CD4-positive, alpha-beta T cell treated with Interleukin-17A for 1 hour (primary cell): ENCODE results near the gene RPS21.

Source experiments
- DNase-seq: peaks from one replicate; pipeline ENCODE4 v3.0.0-alpha.2; 2020

The RPS21 gene

DNA sequence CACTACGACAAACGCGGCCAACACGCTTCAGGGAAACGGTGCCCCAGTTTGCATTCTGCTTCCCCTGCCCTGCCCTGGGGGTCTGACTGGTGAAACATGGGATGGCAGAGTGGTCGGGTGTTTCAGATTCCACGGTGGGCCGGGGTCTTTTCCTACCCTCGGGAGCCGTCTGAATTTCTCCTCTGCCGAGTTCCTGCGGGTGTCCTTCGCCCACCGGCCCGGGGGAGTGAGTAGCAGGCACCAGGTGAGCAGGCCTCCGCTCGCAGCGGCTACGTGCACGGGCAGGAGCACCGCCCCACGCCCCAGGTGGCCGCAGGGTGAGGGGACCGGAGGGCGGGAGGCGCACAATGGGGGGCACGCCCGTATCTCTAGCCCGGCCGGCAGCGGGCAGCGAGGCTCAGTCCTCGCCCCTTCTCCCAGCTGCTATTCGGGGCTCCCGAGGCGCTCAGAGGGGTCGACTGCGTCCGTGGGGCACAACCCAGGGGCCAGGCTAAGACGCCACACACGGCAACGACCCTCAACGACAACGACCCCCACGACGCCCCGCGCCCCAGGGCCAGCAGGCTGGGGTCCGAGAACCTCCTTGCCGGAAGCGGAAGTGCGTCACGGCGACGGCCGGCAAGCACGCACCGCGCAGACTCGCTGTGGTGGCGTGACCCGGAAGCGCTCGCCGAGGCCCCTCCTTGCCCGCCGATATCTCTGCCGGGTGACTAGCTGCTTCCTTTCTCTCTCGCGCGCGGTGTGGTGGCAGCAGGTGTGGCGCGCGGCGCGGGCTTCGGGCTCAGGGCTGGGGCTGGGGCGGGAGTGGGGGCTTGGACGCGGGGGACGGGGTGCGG lies at the start of gene RPS21:
TSS of gene RPS21 (plus strand) at position 721 of the 836 bp plus-strand sequence. CDS start 236 bp downstream, outside the sequence.
- DNase-seq: peak; percentile 94

DNA sequence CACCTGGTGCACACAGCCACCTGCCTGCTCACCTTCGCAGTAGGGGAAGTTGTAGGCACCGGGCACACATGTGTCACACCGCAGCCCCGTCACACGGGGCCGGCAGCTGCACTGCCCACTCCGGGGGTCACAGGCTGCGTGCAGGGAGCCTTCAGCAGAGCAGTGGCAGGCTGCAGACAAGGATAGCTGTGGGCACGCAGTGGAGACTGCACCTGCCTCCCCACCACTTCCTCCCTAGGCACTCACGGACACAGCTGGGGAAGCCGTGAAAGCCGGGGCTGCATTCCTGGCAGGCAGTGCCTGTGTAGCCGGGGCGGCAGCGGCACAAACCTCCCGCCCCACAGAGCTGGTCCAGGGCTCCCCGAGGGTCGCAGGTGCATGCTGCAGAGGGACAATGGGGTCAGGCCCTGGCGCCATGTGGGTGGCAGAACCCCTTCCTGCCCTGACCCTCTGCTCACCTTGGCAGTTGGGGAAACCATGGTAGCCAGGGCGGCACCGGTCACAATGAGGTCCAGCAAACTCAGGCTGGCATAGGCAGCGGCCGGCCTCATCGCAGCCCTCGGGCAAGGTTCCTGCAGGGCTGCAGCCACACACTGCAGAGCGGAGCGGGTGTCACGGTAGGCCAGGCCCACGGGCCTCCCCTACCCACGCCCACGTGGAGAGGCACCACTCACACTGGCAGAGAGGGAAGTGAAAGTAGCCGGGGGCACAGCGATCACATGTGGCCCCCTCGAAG lies 49.2 kb upstream of the RPS21 start:
- DNase-seq: no peak

DNA sequence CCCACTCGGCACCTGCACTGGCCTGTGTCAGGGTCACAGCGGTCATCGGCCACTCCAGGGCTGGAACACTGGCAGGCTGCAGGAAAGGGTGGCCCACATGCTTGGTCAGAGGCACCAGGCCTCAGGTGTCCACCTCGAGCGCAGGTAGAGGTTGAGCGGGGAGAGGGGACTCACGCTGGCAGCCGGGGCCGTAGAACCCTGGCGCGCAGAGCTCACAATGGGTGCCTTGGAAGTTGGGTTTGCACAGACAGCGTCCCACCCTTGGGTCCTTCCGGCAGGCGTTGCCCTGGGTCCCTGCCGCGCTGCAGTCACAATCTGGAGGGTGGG lies 48.6 kb upstream of the RPS21 start:
- DNase-seq: no peak

DNA sequence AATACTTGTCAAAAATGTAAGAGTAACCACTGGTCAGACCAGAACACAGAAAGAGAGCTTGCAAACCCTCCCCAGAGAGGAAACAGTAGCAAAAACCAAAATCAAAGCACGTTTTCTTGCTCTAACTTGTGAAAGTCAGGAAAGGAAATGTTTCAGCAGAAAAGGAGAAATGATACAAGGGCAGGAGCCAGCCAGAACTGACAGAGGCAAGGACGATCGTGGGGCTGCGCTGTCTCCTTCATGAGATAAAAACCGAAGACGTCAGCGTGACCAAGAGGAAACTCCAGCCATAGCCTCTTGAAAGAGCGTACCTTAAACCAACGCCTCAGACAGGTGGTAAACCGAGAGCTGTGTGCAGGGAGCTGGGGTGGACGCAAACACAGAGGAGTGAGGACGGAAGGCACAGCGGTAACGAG lies 47.2 kb upstream of the RPS21 start:
- no peak for DNase-seq

DNA sequence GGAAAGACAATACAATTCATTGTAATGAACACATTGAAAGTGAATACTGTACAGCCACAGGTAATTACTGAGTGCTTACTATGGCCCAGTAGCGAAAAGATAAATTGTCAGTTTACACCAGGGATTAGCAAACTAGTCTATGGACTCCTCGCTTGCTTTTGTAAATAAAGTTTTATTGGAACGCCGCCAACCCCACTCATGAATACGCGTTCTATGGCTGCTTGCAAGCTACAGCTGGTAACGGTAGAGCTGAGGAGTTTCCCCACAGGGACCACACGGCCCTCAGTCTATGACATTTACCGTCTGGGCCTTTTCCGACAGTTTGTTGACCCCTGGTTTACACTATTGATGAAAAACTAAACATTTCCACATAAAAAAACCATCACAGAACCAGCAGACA lies 44.0 kb upstream of the RPS21 start:
- no peak for DNase-seq

DNA sequence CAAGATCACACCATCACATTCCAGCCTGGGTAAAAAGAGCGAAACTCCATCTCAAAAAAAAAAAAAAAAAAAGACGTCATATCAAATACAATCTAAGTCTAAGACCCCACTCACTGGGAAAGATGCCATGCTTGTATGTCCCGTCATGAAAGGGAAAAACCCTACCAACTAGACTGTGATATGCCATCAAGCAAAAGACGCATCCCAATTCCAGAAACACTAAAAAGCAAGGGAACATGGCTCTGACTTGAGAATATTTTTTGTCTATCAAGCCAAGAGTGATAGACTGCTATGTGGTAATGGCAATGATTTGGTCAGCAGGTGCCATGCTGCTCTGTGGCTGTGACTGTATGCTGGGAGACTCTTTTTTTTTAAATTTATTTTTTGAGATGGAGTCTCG lies 42.8 kb upstream of the RPS21 start:
- no peak for DNase-seq

DNA sequence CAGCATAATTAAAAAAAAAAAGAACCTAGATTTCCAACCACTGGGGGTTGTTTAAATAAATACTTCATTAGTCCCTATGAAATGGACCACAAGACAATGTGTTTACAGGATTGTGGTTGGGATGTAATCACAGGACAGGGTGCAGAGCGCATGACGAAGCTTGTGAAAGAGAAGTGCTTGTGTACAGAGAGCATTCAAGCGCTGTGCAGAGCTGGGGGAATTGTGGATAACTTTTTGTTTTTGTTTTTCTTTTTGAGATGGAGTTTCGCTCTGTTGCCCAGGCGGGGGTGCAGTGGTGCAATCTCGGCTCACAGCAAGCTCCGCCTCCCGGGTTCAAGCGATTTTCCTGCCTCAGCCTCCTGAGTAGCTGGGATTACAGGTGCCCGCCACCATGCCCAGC lies 42.1 kb upstream of the RPS21 start:
- DNase-seq: no peak

DNA sequence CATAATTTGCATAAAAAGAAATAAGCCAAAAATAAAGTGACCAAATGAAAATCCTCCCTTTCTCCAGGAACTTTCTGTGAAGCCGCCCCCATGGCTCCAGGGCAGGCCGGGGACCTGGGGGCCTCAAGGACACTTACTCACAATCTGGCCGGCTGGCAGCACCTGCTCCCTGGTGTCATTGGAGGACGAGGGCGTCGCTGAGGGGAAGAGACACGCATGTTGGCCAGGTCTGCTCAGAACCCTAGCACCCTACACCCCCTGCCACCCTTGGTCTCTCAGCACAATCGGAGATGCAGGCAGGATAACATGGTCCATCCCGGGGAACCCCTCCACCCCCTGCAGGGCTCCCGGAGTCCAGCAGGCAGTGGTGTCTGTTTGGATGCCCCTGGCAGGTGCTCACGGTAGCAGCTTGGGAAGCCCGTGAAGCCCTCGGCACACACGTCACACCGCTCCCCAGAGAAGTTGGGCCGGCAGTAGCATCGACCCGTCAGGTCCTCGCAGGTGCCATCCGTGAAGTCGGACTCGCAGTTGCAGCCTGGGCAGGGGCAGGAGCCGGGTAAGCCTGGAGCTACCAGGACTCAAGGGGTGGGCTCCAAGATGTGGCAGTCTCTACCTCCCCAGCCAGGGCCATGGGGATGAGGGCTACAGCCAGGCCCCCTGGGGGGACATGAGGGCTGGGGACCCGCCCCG lies 41.1 kb upstream of the RPS21 start:
- no peak for DNase-seq

DNA sequence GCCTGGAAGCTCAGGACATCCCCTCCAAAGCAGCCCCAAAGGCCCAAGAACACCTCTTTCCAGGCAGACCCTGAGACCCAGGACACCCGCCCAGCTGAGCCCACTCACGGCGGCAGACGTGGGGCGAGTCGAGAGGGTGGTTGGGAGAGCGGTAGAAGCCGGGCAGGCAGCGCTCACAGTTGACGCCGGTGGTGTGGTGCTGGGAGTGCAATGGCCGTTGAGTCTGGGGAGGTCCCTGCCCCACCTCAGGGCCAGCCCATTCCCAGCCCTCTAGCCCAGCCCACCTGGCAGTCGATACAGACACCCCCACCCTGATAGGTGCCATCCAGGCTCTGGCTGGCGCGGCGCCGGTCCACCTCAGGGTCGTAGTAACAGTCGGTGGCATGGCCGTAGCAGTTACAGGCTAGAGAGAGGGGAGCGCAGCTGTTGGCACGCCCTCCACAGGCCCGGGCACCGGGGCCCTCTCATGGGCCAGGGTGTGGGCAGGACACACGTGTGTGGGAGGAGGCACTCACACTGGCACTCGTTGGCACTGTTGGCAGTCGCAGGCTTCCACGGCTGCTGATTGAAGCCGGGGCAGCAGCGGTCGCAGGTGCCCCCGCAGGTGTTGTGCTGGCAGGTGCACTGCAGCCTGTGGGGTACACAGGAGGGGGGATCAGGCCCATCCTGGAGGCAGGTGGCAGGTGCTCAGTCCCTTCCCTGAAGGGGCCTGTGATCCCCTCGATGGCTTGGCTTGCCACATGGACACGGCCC lies 40.3 kb upstream of the RPS21 start:
- DNase-seq: no peak

DNA sequence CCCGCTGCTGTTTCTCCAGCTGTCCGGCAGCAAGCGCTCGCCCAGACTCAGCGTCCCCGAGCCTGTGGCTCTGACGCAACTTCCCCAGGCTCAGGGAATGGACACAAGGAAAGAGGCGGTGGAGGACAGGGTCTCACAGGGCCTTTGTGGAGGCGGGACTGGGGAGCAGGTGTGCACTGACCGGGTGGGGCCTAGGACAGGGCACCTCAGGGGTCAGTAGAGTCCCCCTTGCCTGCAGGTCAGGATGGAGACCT lies 39.8 kb upstream of the RPS21 start:
- DNase-seq: no peak

DNA sequence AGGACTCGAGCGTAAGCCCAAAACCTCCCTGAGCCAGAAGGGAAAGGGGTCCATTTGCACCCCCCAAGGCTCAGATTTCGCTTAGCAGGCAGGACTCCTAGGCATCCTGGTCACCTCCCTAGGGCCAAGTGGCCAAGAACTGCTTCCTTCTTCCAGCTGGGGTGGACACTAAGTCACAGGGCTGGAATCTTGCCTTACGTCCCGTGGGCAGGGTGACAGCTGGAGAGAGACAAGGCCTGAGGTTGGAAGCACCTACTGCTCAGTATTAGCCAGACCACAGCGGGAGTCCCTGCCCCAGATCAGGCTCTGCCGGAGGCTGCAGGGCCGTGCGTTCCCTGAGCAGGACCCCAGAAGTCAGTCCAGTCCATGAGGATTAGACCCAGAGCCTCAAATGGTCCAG lies 39.5 kb upstream of the RPS21 start:
- DNase-seq: no peak

DNA sequence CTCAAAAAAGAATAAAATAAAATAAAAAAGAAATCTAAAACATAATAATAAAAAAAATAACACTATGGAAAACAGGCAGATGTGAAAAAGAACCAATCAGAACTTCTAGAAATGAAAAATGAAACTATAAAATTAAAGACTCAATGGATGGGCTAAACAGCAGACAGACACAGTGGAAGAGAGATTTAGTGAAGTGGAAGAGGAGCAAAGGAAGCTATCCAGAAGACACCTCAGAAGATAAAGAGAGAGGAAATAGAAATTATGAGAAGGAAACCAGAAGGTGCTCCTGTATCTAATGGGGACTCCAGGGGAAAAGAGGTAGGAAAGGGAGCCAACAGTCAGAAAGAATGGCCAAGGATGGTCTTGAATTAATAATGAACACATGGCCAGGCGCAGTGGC lies 38.3 kb upstream of the RPS21 start:
- DNase-seq: no peak

DNA sequence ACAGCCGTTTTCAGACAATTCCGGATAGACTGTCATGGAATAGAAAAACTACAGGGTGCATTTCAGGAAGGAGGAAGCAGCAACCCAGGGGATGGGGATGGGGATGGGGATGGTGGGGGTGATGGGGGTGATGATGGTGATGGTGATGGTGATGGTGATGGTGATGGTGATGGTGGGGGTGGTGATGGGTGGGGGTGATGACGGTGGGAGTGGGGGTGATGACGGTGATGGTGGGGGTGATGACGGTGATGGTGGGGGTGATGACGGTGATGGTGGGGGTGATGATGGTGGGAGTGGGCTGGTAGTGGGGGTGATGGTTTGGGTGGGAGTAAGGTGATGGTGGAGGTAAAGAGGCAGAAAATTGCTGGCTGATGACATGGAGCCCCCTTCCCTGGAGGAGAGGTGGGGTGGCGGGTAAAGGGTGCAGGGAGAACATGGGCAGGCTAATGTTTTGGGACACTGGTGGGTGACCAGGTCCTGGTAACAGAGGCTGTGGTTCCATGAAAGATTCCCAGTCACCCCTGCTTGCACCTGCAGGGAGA lies 37.3 kb upstream of the RPS21 start:
- no peak for DNase-seq

DNA sequence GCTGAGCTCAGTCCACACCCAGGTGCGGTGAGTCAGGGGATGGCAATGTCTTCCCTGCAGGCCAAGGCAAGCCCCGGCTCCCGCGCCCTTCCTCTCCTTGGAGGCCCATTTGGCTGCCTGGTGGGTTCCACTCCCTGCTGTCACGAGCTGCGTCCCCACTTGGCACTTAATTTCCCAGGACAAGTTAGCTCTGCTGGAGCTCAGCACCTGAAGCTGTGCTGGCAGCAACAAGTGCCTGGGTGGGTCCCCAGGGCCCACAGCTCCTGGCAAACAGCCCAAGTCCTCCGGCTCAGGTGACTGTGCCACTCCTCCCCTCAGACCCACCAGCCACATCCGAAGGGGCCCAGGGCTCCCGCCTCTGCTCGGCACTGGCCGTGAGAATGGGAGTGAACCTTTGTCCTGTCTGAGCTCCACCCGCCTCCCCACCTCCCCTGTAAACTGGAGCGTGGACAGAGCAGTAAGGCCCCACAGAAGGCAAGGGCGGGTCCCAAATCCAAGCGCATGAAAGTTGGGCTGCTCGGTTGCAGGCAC lies 36.7 kb upstream of the RPS21 start:
- no peak for DNase-seq

DNA sequence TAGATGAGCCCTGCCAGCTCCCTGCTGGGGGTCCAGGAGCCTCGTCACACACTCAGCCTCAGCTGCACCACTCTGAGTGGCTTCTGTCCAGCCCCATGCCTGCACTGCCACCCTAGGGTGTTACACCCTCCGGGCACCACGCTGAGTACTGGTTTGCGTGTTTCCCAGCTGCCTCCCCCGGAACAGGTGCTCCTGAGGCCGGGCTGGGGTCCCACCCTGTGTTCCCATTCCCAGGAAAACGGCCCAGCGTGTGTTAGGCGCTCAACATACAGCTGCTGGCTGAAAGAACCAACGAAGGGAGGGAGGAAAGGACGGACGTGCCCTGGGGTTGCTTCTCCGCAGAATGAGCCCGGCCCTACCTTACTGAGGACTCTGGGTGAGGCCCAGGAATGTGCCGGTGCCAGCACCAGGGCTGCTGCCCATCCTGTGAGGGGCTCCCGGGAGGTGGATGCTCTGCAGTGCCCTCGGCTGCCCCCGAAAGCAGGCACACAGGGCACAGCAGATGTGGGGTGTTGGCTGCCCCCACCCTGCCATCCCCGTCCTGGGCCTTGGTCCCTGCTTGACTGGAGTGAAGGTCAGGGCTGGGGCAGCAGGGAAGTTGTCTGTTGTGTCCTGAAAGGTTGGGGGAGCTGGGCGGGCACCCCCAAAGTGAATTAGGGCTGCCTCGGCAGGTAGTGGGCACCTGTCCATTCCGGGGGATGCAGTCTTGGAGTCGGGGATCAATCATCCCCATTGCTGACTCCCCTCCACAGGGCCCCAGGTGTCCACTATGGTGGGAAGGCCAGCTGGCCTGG lies 36.1 kb upstream of the RPS21 start:
- no peak for DNase-seq

DNA sequence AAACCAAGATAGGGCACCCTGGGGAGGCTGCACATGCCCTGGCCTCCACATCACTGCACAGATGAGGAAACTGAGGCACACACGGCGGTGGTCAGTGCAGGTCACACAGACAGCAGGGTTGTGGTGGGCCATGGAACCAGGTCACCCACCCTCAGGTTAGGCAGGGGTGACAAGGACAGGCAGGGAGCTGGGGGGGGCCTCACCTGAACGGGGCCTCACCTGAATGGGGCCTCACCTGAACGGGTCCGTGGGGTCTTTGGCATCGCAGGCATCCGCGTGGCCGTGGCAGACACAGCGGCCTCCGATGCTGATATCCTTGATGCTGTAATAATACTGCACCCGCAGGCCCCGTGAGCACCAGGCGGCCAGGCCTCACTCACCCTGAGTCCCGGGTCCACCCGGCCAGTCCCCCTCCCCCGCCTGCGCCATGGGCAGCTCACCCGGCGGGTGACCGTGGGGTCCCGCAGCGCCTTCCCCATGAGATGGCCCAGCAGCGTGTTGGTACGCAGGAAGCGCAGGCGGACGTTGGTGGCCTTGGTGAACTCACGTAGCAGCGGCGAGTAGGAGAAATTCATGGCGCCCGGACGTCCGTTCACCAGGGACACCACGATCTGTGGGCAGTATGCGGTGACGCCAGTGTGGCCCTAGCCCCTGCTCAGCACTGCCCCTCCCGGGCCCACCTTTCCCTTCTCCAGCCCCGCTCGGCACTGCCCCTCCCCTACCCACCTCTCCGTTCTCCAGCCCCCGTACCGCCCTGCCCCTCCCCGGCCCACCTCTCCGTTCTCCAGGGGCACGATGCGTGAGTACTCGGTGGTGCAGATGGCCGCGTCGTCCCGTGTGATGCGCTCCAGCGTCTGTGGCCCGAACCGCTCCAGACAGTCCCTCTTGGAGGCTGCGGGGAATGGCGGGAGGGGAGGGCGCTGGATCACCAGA lies 35.2 kb upstream of the RPS21 start:
- no peak for DNase-seq

DNA sequence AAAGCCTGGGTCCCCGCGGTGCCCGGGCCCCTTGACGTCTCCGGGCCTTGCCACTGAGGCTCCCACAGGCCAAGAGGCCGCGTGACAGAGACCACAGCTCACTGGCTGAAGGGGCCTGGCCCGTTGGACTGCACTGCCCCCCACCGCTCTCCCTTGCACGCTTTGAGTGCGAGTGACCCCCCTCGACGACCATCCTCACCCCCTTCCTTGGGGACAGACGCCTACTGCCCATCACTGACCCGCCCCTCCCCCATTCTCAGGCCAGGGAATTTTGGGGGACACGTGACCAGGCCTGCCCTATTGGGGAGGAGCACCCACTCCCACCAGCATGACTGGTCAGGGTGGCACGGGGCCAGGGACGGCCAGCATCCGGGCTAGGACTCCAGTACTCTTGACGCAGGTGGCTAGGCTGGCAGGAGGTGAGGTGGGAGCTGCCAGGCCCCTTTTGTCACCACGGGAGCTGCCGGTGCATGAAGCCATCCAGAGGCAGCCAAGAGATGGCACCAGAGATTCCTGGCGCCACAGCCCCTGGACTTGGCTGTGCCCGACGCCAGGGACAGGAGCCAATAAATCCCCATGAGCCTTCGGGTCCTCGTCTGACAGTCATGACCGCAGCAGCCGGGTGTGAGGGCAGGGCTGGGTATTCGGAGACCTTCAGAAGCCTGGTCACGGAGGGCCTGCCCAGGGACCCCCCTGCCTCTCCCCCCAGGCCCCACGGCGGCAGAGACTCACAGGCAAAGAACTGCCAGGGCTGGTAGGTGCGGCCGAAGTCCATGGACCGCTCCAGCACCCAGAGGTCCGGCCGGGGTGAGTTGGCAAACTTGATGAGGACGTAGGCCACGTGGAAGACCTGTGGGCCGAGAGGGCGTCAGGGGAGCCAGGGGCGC lies 34.3 kb upstream of the RPS21 start:
- no peak for DNase-seq

DNA sequence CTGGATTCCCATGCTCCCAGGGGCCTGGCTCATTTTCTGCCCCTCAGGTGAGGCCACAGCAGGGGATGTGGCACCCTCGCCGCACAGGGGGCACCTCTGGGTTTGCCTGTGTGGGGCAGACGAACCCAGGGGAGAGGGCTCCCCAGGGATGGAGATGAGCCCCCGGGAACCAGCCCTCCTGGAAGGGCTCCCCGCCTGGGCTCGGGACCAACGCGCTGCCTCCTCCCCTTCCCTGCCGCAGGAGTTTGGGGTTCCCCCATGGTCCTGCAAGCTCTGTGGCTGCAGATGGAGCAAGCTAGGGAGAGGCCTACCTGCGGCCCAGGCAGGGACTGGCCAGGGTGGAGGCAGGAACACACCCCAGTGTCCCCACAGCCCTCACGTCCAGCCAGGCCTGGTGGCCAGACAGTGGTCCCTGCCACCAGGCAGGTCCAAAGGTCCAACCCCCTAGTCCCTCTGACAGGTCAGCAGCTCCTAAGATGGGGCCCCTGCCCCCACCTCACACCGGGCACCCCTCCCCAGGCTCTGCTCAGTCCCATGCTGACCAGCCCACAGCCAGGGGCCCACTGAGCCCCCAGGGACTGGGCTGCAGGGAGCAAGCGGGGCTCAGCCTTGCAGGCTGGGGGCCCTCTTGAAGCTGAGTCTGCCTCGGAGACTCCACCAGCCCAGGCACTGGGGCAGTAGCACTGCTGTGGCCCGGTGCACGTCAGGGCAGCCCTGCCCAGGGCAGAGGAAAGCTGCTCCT lies 33.4 kb upstream of the RPS21 start:
- DNase-seq: no peak
